ENCODE measurements around the gene SH3RF1.

The SH3RF1 gene

GRCh38 chr4:169060391-169061091 lies 210.2 kb downstream of the SH3RF1 start:
- Histone ChIP-seq H4K20me1 (ENCODE audit: insufficient read depth, low read length) (no peaks in the 10 kb centered on the region), H3K9ac (ENCODE audit: low read length) (no peak overlapping the region), H3K4me3 (ENCODE audit: low read length) (no peak overlapping the region), H3K9me3 (ENCODE audit: insufficient read depth, low read length) (no peaks in the 10 kb centered on the region), H3K4me2 (ENCODE audit: low read length) (no peak overlapping the region), H3K36me3 (replicated peaks; ENCODE audit: low read depth, low read length) (no peaks in the 10 kb centered on the region), H3K27me3 (ENCODE audit: low read depth, low read length) (no peaks in the 10 kb centered on the region), H3K4me1 (ENCODE audit: low read length) (no peaks in the 10 kb centered on the region), H3K27ac (ENCODE audit: low read length) (no peak overlapping the region), H3K79me2 (ENCODE audit: low read length) (no peaks in the 10 kb centered on the region), H2AFZ (ENCODE audit: low read depth, low read length) (no peak overlapping the region)
- TF ChIP-seq EZH2phosphoT487 (IDR thresholded peaks at IDR 0.05; ENCODE audit: low read depth), result no peak
- TF ChIP-seq CTCF (IDR thresholded peaks at IDR 0.05; ENCODE audit: low read depth, low read length), result no peak

- TF ChIP-seq EZH2phosphoT487 (IDR thresholded peaks at IDR 0.05; ENCODE audit: low read depth) (no peak), CTCF (IDR thresholded peaks at IDR 0.05; ENCODE audit: low read depth, low read length) (no peak)
- Histone ChIP-seq H3K36me3 (replicated peaks; ENCODE audit: low read depth, low read length) (no peaks in the 10 kb centered on the region), H3K27me3 (ENCODE audit: low read depth, low read length) (no peaks in the 10 kb centered on the region), H3K9me3 (ENCODE audit: insufficient read depth, low read length) (no peaks in the 10 kb centered on the region), H3K4me3 (ENCODE audit: low read length) (no peak overlapping the region), H3K9ac (ENCODE audit: low read length) (no peak overlapping the region), H2AFZ (ENCODE audit: low read depth, low read length) (no peak overlapping the region), H3K4me1 (ENCODE audit: low read length) (no peaks in the 10 kb centered on the region), H3K27ac (ENCODE audit: low read length) (no peak overlapping the region), H4K20me1 (ENCODE audit: insufficient read depth, low read length) (no peaks in the 10 kb centered on the region), H3K4me2 (ENCODE audit: low read length) (no peak overlapping the region), H3K79me2 (ENCODE audit: low read length) (no peaks in the 10 kb centered on the region)
Observed at GRCh38 chr4:169059306-169060211, 211.2 kb downstream of the SH3RF1 start.

GRCh38 chr4:169058312-169058711 lies 212.4 kb downstream of the SH3RF1 start:
- Histone ChIP-seq H3K4me1 (ENCODE audit: low read length) (no peaks in the 10 kb centered on the region), H3K79me2 (ENCODE audit: low read length) (no peaks in the 10 kb centered on the region), H2AFZ (ENCODE audit: low read depth, low read length) (no peak overlapping the region), H4K20me1 (ENCODE audit: insufficient read depth, low read length) (no peaks in the 10 kb centered on the region), H3K4me3 (ENCODE audit: low read length) (no peak overlapping the region), H3K9ac (ENCODE audit: low read length) (no peak overlapping the region), H3K27me3 (ENCODE audit: low read depth, low read length) (no peaks in the 10 kb centered on the region), H3K27ac (ENCODE audit: low read length) (no peak overlapping the region), H3K36me3 (replicated peaks; ENCODE audit: low read depth, low read length) (no peaks in the 10 kb centered on the region), H3K9me3 (ENCODE audit: insufficient read depth, low read length) (no peaks in the 10 kb centered on the region), H3K4me2 (ENCODE audit: low read length) (no peak overlapping the region)
- TF ChIP-seq CTCF (IDR thresholded peaks at IDR 0.05; ENCODE audit: low read depth, low read length) (no peak), EZH2phosphoT487 (IDR thresholded peaks at IDR 0.05; ENCODE audit: low read depth) (no peak)

- TF ChIP-seq CTCF (IDR thresholded peaks at IDR 0.05; ENCODE audit: low read depth, low read length), result no peak
- TF ChIP-seq EZH2phosphoT487 (IDR thresholded peaks at IDR 0.05; ENCODE audit: low read depth), result no peak
- Histone ChIP-seq H3K4me1 (ENCODE audit: low read length) (no peaks in the 10 kb centered on the region), H3K4me2 (ENCODE audit: low read length) (no peak overlapping the region), H3K36me3 (replicated peaks; ENCODE audit: low read depth, low read length) (no peaks in the 10 kb centered on the region), H3K27ac (ENCODE audit: low read length) (no peak overlapping the region), H2AFZ (ENCODE audit: low read depth, low read length) (no peak overlapping the region), H3K9ac (ENCODE audit: low read length) (no peak overlapping the region), H3K79me2 (ENCODE audit: low read length) (no peaks in the 10 kb centered on the region), H3K4me3 (ENCODE audit: low read length) (no peak overlapping the region), H3K9me3 (ENCODE audit: insufficient read depth, low read length) (no peaks in the 10 kb centered on the region), H4K20me1 (ENCODE audit: insufficient read depth, low read length) (no peaks in the 10 kb centered on the region), H3K27me3 (ENCODE audit: low read depth, low read length) (peaks cover 32% of the 10 kb centered on the region)
Observed at GRCh38 chr4:169054879-169055278, 215.9 kb downstream of the SH3RF1 start.
